Ishikawa (cell line): Measurements from ENCODE around the gene AEBP1.

Experiments
- CEBPB ChIP-seq: IDR thresholded peaks from 2 replicates; pipeline ENCODE4 v1.6.1; 2012
- CREB1 ChIP-seq: IDR thresholded peaks from 2 replicates; pipeline ENCODE4 v1.6.1; 2012; ENCODE audit warnings: low read depth
- EGR1 ChIP-seq: IDR thresholded peaks from 2 replicates; pipeline ENCODE4 v1.6.1; 2012
- EP300 ChIP-seq: IDR thresholded peaks from 2 replicates; pipeline ENCODE4 v1.6.1; 2012; ENCODE audit warnings: borderline replicate concordance
- FOXM1 ChIP-seq: IDR thresholded peaks from 2 replicates; pipeline ENCODE4 v1.6.1; 2012; ENCODE audit warnings: low read depth, borderline replicate concordance
- NFIC ChIP-seq: IDR thresholded peaks from 2 replicates; pipeline ENCODE4 v1.6.1; 2012
- RAD21 ChIP-seq: IDR thresholded peaks from 2 replicates; pipeline ENCODE4 v1.6.1; 2012; ENCODE audit warnings: low read depth
- REST ChIP-seq: IDR thresholded peaks from 2 replicates; pipeline ENCODE4 v1.6.1; 2012; ENCODE audit warnings: low read depth, mild to moderate bottlenecking
- TAF1 ChIP-seq: IDR thresholded peaks from 2 replicates; pipeline ENCODE4 v1.6.1; 2012; ENCODE audit warnings: low read depth, mild to moderate bottlenecking
- TCF12 ChIP-seq: IDR thresholded peaks from 2 replicates; pipeline ENCODE4 v1.6.1; 2012; ENCODE audit warnings: low read depth
- TEAD4 ChIP-seq: IDR thresholded peaks from 2 replicates; pipeline ENCODE4 v1.6.1; 2012
- YY1 ChIP-seq: IDR thresholded peaks from 2 replicates; pipeline ENCODE4 v1.6.1; 2012; ENCODE audit warnings: low read depth
- ZBTB7A ChIP-seq: IDR thresholded peaks from 2 replicates; pipeline ENCODE4 v1.6.1; 2012; ENCODE audit warnings: low read depth
- TF ChIP-seq, protein P1 (sequence below): IDR thresholded peaks from 2 replicates; pipeline ENCODE4 v1.6.1; 2012
- TF ChIP-seq, protein P2 (sequence below): IDR thresholded peaks from 2 replicates; pipeline ENCODE4 v1.6.1; 2012

Gene AEBP1

DNA sequence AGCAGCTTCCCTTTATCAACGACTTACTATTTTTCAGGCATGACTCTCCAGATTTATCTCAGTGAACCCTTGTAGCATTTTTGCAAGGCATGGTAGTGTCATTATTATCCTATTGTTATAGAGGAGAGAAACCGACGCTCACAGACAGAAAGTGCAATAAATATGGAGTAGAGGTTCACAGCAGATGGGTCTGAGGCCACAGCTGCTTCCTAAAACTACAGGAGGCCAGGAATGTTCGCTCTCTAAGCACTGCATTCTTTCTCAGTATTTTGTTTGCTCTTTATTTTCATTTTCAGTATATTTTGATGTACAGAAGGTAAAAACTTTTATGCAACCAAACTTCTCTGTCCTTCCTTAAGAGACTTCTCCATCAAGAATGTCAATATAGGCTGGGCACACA is 4.5 kb upstream of the AEBP1 start:
- TF ChIP-seq CEBPB (no peak), TCF12 (no peak)

DNA sequence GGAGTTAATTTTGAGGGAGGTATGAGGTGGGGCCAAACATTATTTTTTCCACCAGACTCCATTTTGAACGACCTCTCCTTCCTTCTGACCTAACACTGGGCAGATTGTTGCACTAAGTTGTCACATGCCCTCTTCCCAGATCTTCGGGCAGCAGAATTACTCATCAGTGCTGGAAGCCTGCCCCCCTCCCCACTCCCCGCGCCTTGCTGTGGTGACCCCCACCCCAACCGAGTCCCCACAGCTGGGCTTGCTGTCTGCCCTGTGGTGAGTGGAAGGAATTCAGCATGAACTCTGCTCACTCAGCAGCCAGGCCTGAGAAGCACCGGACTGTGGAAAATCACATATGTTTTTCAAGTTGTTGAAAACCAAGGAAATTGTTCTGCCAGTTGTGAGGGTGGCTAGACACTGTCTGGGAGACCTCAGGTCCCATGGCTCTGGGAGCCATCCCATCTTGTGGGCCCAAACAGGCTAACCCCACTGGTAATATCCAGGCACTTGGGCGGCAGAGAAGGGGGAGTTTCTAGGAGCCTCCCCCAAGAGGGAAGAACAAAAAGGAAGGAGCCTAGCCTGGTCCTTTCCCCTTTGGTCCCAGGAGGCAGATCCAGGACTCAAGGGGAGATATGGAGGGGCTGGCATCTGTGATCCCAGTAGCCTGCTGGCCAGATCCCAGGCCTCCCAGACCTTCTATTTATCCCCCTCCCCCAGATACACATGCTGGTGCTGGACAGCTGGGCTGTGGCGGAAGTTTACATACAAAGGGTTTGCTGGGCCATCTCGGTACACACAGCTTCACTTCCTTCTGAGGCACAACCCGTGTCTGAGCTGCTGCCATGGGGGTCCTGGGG is 3.5 kb upstream of the AEBP1 start:
- TF ChIP-seq NFIC (no peak), REST (no peak), FOXM1 (no peak), YY1 (no peak), TEAD4 (no peak), TCF12 (no peak), ZBTB7A (no peak)

DNA sequence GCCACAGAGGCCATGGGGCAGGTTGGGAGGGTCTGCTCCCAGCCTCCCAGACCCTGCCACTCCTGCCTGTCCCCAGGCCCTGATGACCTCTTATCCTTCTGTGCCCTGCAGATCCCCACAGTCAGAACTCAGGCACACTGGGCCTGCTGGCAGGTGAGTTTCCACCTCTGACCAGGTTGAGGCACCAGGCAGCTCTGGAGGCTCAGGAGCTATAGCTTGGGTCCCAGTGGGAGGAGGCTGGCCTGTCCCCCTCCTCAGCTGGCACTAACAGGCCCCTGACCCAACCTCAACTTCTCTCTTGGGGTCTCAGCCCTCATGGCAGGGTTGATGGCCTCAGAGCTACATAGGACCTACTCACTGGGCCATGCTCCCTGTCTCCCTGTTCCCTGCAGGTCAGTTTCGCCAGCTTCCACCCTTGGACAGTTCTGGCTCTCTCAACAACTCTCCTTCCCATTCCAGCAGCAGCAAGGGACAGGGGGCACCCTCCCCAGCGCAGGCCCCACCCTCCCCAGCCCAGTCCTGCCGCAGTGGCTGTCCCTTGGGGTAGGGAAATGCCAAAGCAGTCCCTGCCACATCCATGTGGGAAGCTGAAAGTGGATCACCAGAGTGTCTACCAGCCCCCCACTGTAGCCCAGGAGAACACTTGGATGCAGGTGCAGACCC is 2.7 kb upstream of the AEBP1 start:
- TF ChIP-seq NFIC = no peak
- TF ChIP-seq, protein P1, sequence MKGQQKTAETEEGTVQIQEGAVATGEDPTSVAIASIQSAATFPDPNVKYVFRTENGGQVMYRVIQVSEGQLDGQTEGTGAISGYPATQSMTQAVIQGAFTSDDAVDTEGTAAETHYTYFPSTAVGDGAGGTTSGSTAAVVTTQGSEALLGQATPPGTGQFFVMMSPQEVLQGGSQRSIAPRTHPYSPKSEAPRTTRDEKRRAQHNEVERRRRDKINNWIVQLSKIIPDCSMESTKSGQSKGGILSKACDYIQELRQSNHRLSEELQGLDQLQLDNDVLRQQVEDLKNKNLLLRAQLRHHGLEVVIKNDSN = no peak
- TF ChIP-seq FOXM1 = no peak
- no peak for TF ChIP-seq CREB1

DNA sequence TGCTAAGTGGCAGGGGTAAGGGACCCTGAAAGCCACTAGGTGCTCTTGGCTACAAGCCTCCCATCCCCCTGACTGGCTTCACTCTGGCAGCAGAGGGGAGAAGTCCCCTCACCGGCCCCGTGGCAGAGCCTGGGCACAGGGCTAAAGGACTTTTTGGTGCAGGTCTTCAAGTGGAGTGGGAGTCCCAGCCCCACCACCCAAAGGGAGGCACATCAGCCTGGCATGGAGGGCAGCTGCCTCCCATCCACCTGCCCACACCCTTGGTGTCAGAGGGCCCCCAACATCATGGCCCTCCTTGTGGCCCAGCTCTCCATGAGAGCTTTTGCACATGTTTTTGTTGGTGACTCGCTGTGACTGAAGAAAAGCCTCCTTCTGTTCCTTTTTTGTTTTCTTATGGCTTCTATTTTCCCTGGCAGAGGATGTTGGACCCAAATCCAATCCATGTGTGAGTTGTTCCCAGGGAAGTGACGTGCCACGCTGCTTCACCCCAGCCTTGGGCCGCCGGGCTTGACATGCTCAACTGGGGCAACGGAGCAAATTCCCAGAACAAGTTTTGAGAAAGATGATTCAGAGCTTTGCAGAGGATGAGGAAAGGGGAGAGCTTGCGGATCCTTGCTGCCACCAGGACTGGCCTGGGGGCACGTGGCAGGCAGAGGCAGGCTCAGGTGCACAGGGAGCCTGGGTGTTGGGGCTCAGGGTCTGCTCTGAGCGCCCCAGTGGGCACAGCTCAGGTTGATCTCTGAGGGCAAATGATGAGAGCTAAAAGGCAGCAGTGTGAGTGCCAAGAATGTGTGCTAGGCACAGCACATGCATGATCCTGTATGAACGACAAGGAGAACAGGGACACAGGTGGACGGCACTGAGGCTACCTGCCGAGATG is 1.9 kb upstream of the AEBP1 start:
- TF ChIP-seq CEBPB = no peak
- TF ChIP-seq YY1 = no peak
- TF ChIP-seq REST = no peak
- TF ChIP-seq EP300 = no peak
- no peak for TF ChIP-seq FOXM1
- TF ChIP-seq CREB1 = no peak
- no peak for TF ChIP-seq TCF12
- no peak for TF ChIP-seq EGR1
- TF ChIP-seq, protein P1 = no peak
- TF ChIP-seq ZBTB7A = no peak
- TF ChIP-seq TEAD4 = no peak
- TF ChIP-seq, protein P2, sequence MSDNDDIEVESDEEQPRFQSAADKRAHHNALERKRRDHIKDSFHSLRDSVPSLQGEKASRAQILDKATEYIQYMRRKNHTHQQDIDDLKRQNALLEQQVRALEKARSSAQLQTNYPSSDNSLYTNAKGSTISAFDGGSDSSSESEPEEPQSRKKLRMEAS = no peak
- TF ChIP-seq TAF1 = no peak
- no peak for TF ChIP-seq NFIC
- no peak for TF ChIP-seq RAD21

GRCh38 chr7:44102846-44103565 is 1.1 kb upstream of the AEBP1 start:
- TF ChIP-seq CEBPB (no peak), EP300 (no peak), CREB1 (no peak), EGR1 (no peak), YY1 (no peak), NFIC (no peak), TCF12 (no peak), RAD21 (no peak), REST (no peak), TAF1 (no peak), TEAD4 (no peak), FOXM1 (no peak), ZBTB7A (no peak)
- TF ChIP-seq, protein P1 = no peak
- TF ChIP-seq, protein P2 = no peak
